Heart right ventricle (tissue), 16 donors: ENCODE results near the gene SMIM38. TPM values are rescaled to one million over a fixed set of nuclear protein-coding genes. Genes with fewer than 3 reads are reported as not detected.

Experiments
- ATAC-seq, 8 donors: fragments of 200-7000 bp; cut with Tn5 transposase; one replicate each; pipeline ENCODE4 v1.9.1; 2020; ENCODE audit warnings: mild to moderate bottlenecking in 8 of 8, moderate library complexity in 8 of 8, moderate number of reproducible peaks in 1 of 8
- DNase-seq, 2 donors: peaks; one replicate each; pipeline ENCODE4 v3.0.0-alpha.2; 2020
- H3K27ac ChIP-seq, 10 donors: fragments of 200-600 bp; sonication (generic) in 2 of 10; one replicate each; pipeline versions ENCODE4 v1.5.0 to v1.8.0; 2020 to 2022; ENCODE audit warnings: mild to moderate bottlenecking in 3 of 10
- H3K27me3 ChIP-seq, 7 donors: fragments of 200-600 bp; one replicate each; pipeline ENCODE4 v1.8.0; 2021 to 2022; ENCODE audit warnings: mild to moderate bottlenecking in 2 of 7
- H3K36me3 ChIP-seq, 9 donors: fragments of 200-600 bp; sonication (generic) in 1 of 9; one replicate each; pipeline versions ENCODE4 v1.5.0 to v1.8.0; 2020 to 2022; ENCODE audit warnings: mild to moderate bottlenecking in 2 of 9
- H3K4me1 ChIP-seq, 9 donors: fragments of 200-600 bp; sonication (generic) in 1 of 9; one replicate each; pipeline versions ENCODE4 v1.5.0 to v1.8.0; 2020 to 2022; ENCODE audit warnings: mild to moderate bottlenecking in 4 of 9
- H3K4me3 ChIP-seq, 10 donors: fragments of 200-600 bp; sonication (generic) in 2 of 10; one replicate each; pipeline versions ENCODE4 v1.5.0 to v1.8.0; 2020 to 2022; ENCODE audit warnings: mild to moderate bottlenecking in 7 of 10, moderate library complexity in 2 of 10
- H3K9me3 ChIP-seq, 11 donors: fragments of 200-600 bp in 10 of 11; sonication (generic) in 2 of 11; one replicate each; pipeline versions ENCODE4 v1.5.0 to v1.8.0; 2013 to 2022; ENCODE audit warnings: mild to moderate bottlenecking in 2 of 11, control low read depth in 1 of 11, moderate library complexity in 1 of 11
- CTCF ChIP-seq, 9 donors: fragments of 200-600 bp; sonication (generic) in 2 of 9; IDR thresholded peaks; one replicate each; pipeline versions ENCODE4 v1.5.0 to v1.8.0; 2021 to 2022; ENCODE audit warnings: antibody characterized with exemption in 9 of 9, mild to moderate bottlenecking in 5 of 9, moderate library complexity in 1 of 9
- WGBS, 2 donors: extraction: QIAGEN DNeasy Blood & Tissue Kit; methylation state at CpG; one replicate each; pipeline ENCODE4 v1.1.7; 2013; ENCODE audit warnings: inconsistent platforms in 1 of 2; 5-methylcytosine and 5-hydroxymethylcytosine counted together
- intact Hi-C, 10 donors: fragments of 100-400 bp; cut with DNase I; formaldehyde crosslinking; loops; one replicate each; pipeline versions ENCODE4 v1.11.1 to v1.14.2; 2022
- polyA plus RNA-seq, 2 donors: library from polyadenylated mRNA; stranded (reverse); fragments of 200-250 nt; gene quantifications; one replicate each; pipeline ENCODE4 v1.2.3, GENCODE V29; 2013
- total RNA-seq, 10 donors: library from RNA; stranded (reverse); fragmentation: NEBNext Ultra II Directional in 3 of 10; extraction: Animal tissue kit (Norgen Biotek cat#: 25700) in 3 of 10; gene quantifications; one replicate each; pipeline versions ENCODE4 v1.2.1 to v1.2.4, GENCODE V29; 2021 to 2023
- donor health status: Arrhythmogenic right ventricular cardiomyopathy.
- donor health status: ischemic (EF 13 %, LVEDD 7.1; RV severe dilation, severe dysfunction).
- donor health status: healthy with polysubstance abuse.
- donor health status: DM: no; HTN: yes; CAD: no.
- donor health status: DM: no; HTN: no; CAD: no.
- donor health status: ischemic (EF 25% LVEDD 6.9; RV normal size, moderate dysfunction).
- donor health status: ischemic (EF 25% LVEDD 5.7; RV mildly dilated, moderate dysfunction).
- donor health status: healthy.
- donor health status: DM: yes; HTN: yes; CAD: no.
- donor health status: Ischemic cardiomyopathy.
- donor health status: ischemic (EF 35%, LVEDD 5.7; RV mildly dilated, moderate dysfunction).
- donor health status: nonischemic (EF 11% LVEDD 7.7; RV severe dilation, severe dysfunction).
- donor health status: DM: yes; HTN: yes; CAD: no.
- donor health status: PGD.
- donor health status: ischemic (EF 29% LVEDD 5.4; RV normal size, mild dysfunction).
- donor health status: nonischemic (EF 23%, LVEDD 6.1; RV moderate dilation, normal function).

The SMIM38 gene
- total and polyA plus RNA-seq, 12 donors, result 0.07 to 0.56 (median 0.18) TPM; not detected in 1

- no peak for TF ChIP-seq CTCF (IDR thresholded peaks at IDR 0.05)
- no peaks in the 10 kb centered on the region for H3K27me3 ChIP-seq
- H3K4me1 ChIP-seq, result peaks cover 9 to 40% (median 23%) of the 10 kb centered on the region in 9 donors
- DNase-seq, result no peak
- ATAC-seq, result no peak
- H3K9me3 ChIP-seq, result peaks cover 0 to 20% (median 0%) of the 10 kb centered on the region in 11 donors
- WGBS, 2 donors, result 76 to 84% methylated on average over 10 of the region's 10 CpGs
- no peak overlapping the region for H3K27ac ChIP-seq
- H3K4me3 ChIP-seq, result no peak overlapping the region
- intact Hi-C loops, result no loop called here
- no peaks in the 10 kb centered on the region for H3K36me3 ChIP-seq
Measured at GRCh38 chr11:69164824-69165223, 9.1 kb downstream of the SMIM38 start.

- Histone ChIP-seq H3K27ac (peak overlapping the region in 3 of 10 donors; percentile 10 to 75 (median 58)), H3K36me3 (no peaks in the 10 kb centered on the region), H3K27me3 (no peaks in the 10 kb centered on the region), H3K4me1 (peaks cover 9 to 30% (median 20%) of the 10 kb centered on the region in 9 donors), H3K9me3 (peaks cover 0 to 20% (median 0%) of the 10 kb centered on the region in 11 donors), H3K4me3 (no peak overlapping the region)
- DNase-seq (no peak), ATAC-seq (peak in 1 of 8 donors; percentile 9)
- no peak for TF ChIP-seq CTCF (IDR thresholded peaks at IDR 0.05)
- 95 to 97% methylated on average over 2 of the region's 2 CpGs for WGBS, 2 donors
- intact Hi-C loops, result no loop called here
Measured at GRCh38 chr11:69165775-69166174, 10.0 kb downstream of the SMIM38 start.

GRCh38 chr11:69166218-69167115 lies 10.7 kb downstream of the SMIM38 start:
- DNase-seq, result peak in 1 of 2 donors; percentile 65
- Histone ChIP-seq H3K36me3 (no peaks in the 10 kb centered on the region), H3K4me3 (no peak overlapping the region), H3K27me3 (no peaks in the 10 kb centered on the region), H3K4me1 (peaks cover 4 to 23% (median 13%) of the 10 kb centered on the region in 9 donors), H3K9me3 (peaks cover 0 to 20% (median 0%) of the 10 kb centered on the region in 11 donors), H3K27ac (peak overlapping the region in 7 of 10 donors; percentile 12 to 75 (median 58))
- ATAC-seq, result peak; percentile 90 to 95 (median 92)
- intact Hi-C loops, result no loop called here
- TF ChIP-seq CTCF (IDR thresholded peaks at IDR 0.05), result peak in 5 of 9 donors; percentile 18 to 44 (median 40)
- 34 to 39% methylated on average over 21 of the region's 21 CpGs for WGBS, 2 donors

GRCh38 chr11:69167130-69167915 lies 11.6 kb downstream of the SMIM38 start:
- no peaks in the 10 kb centered on the region for H3K27me3 ChIP-seq
- intact Hi-C loops, result no loop called here
- 91 to 94% methylated on average over 10 of the region's 10 CpGs for WGBS, 2 donors
- H3K27ac ChIP-seq, result peak overlapping the region in 6 of 10 donors; percentile 34 to 75 (median 59)
- TF ChIP-seq CTCF (IDR thresholded peaks at IDR 0.05), result no peak
- peaks cover 0 to 20% (median 0%) of the 10 kb centered on the region in 11 donors for H3K9me3 ChIP-seq
- no peaks in the 10 kb centered on the region for H3K36me3 ChIP-seq
- H3K4me3 ChIP-seq, result no peak overlapping the region
- H3K4me1 ChIP-seq, result peaks cover 4 to 19% (median 13%) of the 10 kb centered on the region in 9 donors
- ATAC-seq (peak in 5 of 8 donors; percentile 23 to 42 (median 29)), DNase-seq (no peak)
